HL-60 (cell line): ENCODE measurements around the gene ATG101.

Experiments used
- DNase-seq, 2 experiments: peaks; one replicate each; pipeline ENCODE4 v3.0.0-alpha.2; 2010 to 2020; ENCODE audit warnings: low read depth in 1 of 2, low spot score in 1 of 2
- H3K27ac ChIP-seq: fragments of 250-450 bp; sonication (Bioruptor Pico); replicated peaks from 2 replicates; pipeline ENCODE4 v1.5.1; 2020; ENCODE audit warnings: mild to moderate bottlenecking, moderate library complexity
- H3K27me3 ChIP-seq: fragments of 250-450 bp; sonication (Bioruptor Pico); 2 replicates; pipeline ENCODE4 v1.5.1; 2021; ENCODE audit warnings: mild to moderate bottlenecking, moderate library complexity; ENCODE audit not compliant: insufficient read depth, poor library complexity, severe bottlenecking
- H3K4me3 ChIP-seq: replicated peaks from 2 replicates; pipeline ENCODE4 v1.5.1; 2011; ENCODE audit warnings: mild to moderate bottlenecking, control low read depth, low read length; ENCODE audit not compliant: insufficient read depth
- GABPA ChIP-seq: IDR thresholded peaks from 2 replicates; pipeline ENCODE4 v1.6.1; 2012; ENCODE audit warnings: low read depth
- POLR2AphosphoS5 ChIP-seq: IDR thresholded peaks from 2 replicates; pipeline ENCODE4 v1.6.1; 2012; ENCODE audit warnings: low read depth
- REST ChIP-seq: IDR thresholded peaks from 2 replicates; pipeline ENCODE4 v1.6.1; 2012; ENCODE audit warnings: low read depth; ENCODE audit not compliant: insufficient replicate concordance
- SPI1 ChIP-seq: IDR thresholded peaks from 2 replicates; pipeline ENCODE4 v1.6.1; 2012; ENCODE audit warnings: low read depth, mild to moderate bottlenecking, borderline replicate concordance
- TF ChIP-seq, protein P1 (sequence below): IDR thresholded peaks from one replicate; pipeline ENCODE4 v1.5.1; 2011; ENCODE audit warnings: low read length, control low read depth, inconsistent platforms; ENCODE audit not compliant: insufficient read depth

The ATG101 gene

GRCh38 chr12:52125476-52125900, 55.7 kb downstream of the ATG101 start:
- DNase-seq, result no peak
- TF ChIP-seq SPI1, result no peak
- TF ChIP-seq REST, result no peak
- no peak for TF ChIP-seq POLR2AphosphoS5
- TF ChIP-seq GABPA, result no peak
- TF ChIP-seq, protein P1, sequence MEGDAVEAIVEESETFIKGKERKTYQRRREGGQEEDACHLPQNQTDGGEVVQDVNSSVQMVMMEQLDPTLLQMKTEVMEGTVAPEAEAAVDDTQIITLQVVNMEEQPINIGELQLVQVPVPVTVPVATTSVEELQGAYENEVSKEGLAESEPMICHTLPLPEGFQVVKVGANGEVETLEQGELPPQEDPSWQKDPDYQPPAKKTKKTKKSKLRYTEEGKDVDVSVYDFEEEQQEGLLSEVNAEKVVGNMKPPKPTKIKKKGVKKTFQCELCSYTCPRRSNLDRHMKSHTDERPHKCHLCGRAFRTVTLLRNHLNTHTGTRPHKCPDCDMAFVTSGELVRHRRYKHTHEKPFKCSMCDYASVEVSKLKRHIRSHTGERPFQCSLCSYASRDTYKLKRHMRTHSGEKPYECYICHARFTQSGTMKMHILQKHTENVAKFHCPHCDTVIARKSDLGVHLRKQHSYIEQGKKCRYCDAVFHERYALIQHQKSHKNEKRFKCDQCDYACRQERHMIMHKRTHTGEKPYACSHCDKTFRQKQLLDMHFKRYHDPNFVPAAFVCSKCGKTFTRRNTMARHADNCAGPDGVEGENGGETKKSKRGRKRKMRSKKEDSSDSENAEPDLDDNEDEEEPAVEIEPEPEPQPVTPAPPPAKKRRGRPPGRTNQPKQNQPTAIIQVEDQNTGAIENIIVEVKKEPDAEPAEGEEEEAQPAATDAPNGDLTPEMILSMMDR, result no peak
- H3K27ac ChIP-seq, result no peak overlapping the region
- H3K27me3 ChIP-seq, result peaks cover 7% of the 10 kb centered on the region
- H3K4me3 ChIP-seq, result no peak overlapping the region

DNA sequence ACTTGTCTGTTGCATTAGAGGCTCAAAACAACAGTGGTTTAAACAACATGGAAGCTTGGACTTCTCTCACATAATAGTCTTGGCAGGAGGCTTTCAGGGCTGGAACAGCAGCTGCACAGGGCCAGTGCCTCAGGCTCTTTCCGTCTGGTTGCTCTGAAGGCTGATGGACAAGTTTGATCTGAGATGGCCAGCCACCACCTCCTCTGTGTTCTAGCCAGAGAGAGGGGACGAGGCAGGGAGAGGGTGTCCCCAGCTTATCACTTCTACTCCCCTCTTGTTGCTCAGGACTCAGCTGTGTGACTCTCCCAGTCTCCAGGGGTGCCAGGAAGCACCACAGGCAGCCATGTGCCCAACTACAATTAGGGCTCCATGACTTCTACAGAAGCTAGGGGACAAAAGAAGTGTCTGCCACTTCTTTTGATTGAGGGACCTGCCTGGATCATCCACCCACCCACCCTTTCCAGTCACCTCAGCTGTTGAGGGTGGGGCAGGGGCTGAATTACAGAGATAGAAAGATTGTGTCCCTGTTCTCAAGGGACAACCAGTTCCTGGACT, 56.3 kb downstream of the ATG101 start:
- no peak overlapping the region for H3K4me3 ChIP-seq
- H3K27ac ChIP-seq, result no peak overlapping the region
- no peak for DNase-seq
- TF ChIP-seq REST (no peak), GABPA (no peak), SPI1 (no peak), POLR2AphosphoS5 (no peak)
- TF ChIP-seq, protein P1, result no peak
- peaks cover 7% of the 10 kb centered on the region for H3K27me3 ChIP-seq
